ENCODE results near the gene AVPR2.

The AVPR2 gene

DNA sequence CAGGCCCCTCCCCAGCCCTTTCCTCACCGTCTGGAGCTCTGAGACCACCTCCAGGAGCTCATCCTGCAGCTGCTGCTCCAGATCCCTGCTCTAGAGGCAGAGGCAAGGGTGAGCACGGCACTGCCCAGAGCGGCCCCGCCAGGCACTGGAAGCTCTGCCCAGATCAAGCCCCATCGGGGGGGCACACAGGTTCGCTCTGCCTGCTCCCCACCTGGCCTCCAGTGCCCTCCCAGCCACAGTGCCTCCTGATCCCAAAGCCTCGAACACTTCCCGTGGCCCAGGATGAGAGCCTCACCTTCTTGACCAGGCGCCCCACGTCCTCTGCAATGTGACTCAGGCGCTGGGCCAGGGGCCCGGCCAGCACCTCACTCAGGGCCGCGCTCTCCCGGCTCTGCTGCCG lies 16.6 kb downstream of the AVPR2 start:
- DNase-seq: no peak

GRCh38 chrX:153921511-153922446 lies 17.3 kb downstream of the AVPR2 start:
- no peak for DNase-seq

GRCh38 chrX:153922932-153923857 lies 18.7 kb downstream of the AVPR2 start:
- no peak for DNase-seq

GRCh38 chrX:153924149-153924861 lies 19.8 kb downstream of the AVPR2 start:
- DNase-seq: peak; percentile 38

DNA sequence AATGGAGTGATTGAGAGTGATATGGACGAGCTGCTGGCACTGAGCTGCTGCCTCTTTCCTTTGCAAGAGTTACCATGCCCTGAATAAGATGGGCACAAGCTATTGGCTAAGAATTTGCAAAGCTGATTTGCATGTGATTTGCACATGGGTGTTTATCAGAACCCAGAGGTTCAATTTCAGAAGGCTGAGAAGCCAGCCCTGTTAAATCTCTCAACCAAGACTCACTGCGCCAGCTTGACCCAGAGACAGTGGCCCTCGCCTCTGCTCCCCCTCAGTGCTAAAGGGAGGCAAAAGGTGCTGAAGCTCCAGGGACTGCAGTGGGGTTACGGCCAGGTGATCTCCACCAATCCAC lies 20.9 kb downstream of the AVPR2 start:
- DNase-seq: no peak

- DNase-seq: peak; percentile 74
Observed at GRCh38 chrX:153925739-153926551, 21.5 kb downstream of the AVPR2 start, which contains the start of gene ARHGAP4. TSS of gene ARHGAP4 (minus strand) at chrX:153926264. CDS start at chrX:153926202, 62 bp downstream.

GRCh38 chrX:153926552-153926857 lies 22.0 kb downstream of the AVPR2 start:
- DNase-seq: no peak

GRCh38 chrX:153926858-153927671 lies 22.6 kb downstream of the AVPR2 start:
- DNase-seq: peak; percentile 75

DNA sequence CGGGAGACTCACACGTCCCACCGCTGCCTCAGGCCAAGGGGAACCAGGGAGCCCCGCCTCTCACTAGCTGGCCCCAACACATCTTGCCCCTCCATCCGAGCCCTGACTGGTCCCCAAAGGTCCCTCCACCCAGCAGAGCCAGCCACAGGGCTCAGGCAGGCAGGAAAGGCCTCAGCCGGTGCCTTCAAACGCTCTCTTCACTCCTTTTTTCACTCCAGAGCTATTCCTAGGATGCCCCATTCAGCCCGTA lies 23.1 kb downstream of the AVPR2 start:
- no peak for DNase-seq

- DNase-seq: peak; percentile 93
Observed at GRCh38 chrX:153927922-153928760, 23.7 kb downstream of the AVPR2 start.

DNA sequence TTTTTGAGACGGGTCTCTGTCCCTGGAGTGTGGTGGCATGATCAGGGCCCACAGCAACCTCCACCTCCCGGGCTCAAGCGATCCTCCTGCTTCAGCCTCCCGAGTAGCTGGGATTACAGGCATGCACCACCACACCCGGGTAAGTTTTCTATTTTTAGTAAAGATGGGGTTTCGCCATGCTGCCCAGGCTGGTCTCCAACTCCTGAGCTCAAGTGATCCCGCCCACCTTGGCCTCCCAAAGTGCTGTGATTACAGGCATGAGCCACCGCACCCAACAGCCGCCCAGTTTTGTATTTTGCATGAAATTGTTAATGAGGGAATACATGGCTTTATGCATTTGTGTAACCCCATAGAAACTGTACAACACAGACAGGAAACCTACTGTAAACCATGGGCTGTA lies 24.4 kb downstream of the AVPR2 start:
- DNase-seq: no peak

- DNase-seq: no peak
Observed at GRCh38 chrX:153929576-153929975, 25.1 kb downstream of the AVPR2 start.

DNA sequence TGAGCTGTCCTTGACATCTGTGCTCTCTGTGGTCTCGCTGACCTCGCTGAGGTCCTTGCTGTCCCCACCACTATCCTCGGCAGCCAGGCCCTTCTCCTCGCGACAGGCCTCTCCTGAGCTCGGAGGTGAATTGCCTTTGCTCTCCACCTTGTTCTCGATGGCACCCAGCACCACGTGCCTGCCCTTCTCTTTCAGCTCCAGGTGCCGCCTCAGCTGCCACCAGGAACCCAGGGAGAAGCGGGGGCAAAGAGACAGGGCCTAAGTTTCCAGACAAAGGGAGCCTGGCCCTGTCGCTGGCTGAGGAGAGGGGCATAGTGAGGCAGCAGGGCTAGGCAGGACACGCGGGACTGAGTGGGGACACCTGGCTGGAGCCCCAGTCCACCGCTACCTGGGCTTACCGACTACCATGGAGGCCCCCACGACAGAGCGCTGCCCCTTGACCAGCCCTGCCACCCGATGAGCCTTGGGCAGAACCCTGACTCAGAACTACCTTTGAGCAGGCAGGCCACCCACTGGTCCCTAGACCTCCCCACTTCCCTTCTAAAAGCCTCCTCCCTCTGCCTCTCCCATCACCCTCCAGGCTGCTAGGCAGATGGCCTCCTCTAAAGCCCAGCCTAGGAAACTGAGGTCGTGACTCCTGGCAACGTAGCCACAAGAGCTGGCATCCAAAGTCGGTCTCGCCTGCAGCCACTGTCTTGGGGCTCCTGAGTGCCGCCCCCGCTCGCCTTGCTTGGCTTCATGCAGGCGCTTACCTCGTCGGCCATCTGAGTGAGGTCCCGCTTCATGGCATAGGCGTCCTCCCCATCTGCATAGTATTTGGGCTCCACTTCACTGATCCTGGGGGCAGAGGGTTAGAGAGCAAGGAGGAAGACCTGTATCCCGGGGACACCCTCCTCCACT lies 25.8 kb downstream of the AVPR2 start:
- no peak for DNase-seq

- DNase-seq: no peak
Observed at GRCh38 chrX:153931151-153931550, 26.7 kb downstream of the AVPR2 start.

DNA sequence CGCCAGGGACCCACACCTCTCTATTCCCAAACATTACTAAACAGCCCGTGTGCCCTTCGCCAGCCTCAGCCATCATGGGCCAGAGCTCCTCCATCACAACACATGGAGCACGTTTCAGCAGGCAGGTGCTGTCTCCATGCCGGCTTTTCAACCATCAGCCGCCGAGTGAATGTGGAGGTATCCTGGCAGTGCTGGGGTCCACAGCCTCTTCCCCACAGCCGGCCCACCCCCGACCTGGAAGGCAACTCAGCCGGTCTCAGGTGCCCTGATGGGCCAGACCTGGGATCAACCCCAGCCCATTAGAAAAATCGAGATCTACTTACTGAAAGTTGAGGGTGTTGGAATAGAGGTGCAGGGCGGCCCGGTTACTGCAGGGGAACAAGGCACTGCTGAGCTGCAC lies 27.3 kb downstream of the AVPR2 start:
- no peak for DNase-seq

DNA sequence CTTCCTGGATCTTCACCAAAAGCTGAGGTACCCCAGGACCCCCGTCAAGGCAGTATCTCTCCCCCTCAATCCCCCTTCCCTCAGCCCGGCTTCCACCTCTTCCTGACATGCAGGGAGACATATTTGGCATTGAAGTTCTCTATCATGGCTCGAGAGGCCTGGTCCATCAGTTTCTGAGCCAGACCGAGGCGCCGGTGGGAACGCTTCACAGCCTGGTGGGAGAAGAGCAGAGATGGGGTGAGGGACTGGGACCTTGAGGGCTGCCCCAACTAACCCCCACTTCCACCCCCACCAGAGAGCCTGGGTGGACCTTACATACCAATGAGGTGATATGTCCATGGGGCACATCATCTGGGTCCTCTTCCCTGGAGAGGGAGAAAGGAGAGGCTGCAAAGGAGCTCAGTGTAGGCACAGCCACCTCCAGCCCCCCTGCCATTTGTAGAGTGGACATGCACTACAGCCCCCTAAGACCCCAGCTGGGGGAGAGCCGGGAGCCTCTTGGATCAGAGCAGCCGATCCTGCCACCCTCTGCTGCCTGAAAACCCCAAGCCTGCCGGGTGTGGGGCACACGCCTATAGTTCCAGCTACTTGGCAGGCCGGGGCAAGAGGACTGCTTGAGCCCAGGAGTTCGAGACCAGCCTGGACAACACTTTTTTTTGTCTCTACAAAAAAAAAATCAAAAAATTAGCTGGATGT lies 27.9 kb downstream of the AVPR2 start:
- no peak for DNase-seq

- DNase-seq: no peak
Observed at GRCh38 chrX:153933748-153934147, 29.3 kb downstream of the AVPR2 start.

DNA sequence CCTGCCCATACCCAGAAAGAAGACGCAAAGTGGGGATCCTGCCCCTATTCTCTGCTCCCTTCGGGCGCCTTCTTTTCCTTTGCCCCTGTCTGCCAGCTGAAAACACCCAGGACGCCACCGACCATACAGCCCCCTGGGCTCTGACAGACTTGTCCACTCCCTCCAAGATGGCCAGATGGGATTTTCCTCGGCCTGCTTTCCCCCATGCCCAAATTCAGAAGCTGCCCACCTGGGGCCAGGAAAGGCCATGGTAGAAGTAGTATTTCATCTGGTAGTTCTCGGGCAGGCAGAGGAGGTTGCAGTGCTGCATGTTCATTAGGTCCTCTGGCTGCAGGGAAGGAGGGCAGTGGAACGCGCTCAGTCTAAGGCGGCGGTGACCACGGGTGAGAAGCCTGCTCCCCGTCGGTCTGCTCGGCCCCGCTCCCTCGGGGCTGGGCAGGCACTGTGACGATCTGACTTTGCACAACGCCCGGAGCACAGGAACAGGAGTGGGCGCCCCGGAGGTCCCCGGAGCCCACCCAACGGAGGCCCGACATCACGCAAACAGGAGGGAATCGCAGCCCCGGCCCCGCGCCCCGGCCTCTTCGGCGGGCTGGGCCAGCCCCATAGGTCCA lies 29.8 kb downstream of the AVPR2 start:
- DNase-seq: no peak
